ENCODE measurements around the gene PIH1D2. TPM values are rescaled to one million over a fixed set of nuclear protein-coding genes. Genes with fewer than 3 reads are reported as not detected.

PIH1D2 gene
- total RNA-seq, 2 donors from 2014 or later: 2.2 TPM; not detected in 1

Other genes starting within 250 kb of the PIH1D2 start
- gene ALG9, start 202.4 kb downstream of the PIH1D2 start, total RNA-seq: 10 to 100 TPM; 21.2 to 33.4 TPM
- gene FDXACB1, start 194.9 kb downstream of the PIH1D2 start, total RNA-seq: 1 to 10 TPM in 1 of 2 donors, under 1 TPM in 1; 0.71 to 1.8 TPM
- gene CFAP68, start 194.5 kb downstream of the PIH1D2 start, total RNA-seq: 1 to 10 TPM; 1.9 to 9.7 TPM
- 100 to 1,000 TPM; 325 to 387 TPM for gene CRYAB, start 162.2 kb downstream of the PIH1D2 start, total RNA-seq
- gene HSPB2, start 161.3 kb downstream of the PIH1D2 start, total RNA-seq: 1 to 10 TPM; 2.2 to 3.1 TPM
- gene C11orf52, start 155.1 kb downstream of the PIH1D2 start, total RNA-seq: 1 to 10 TPM in 1 of 2 donors, under 1 TPM in 1; 0.99 to 4.7 TPM
- 10 to 100 TPM; 92.7 to 94.2 TPM for gene DIXDC1, start 136.7 kb downstream of the PIH1D2 start, total RNA-seq
- gene DLAT, start 48.6 kb downstream of the PIH1D2 start, total RNA-seq: 10 to 100 TPM; 15.6 to 15.9 TPM
- gene NKAPD1, start 282 bp upstream of the PIH1D2 start, total RNA-seq: 10 to 100 TPM; 10.2 to 21.0 TPM
- 10 to 100 TPM; 16.0 to 23.8 TPM for gene TIMM8B, start 12.7 kb upstream of the PIH1D2 start, total RNA-seq
- gene SDHD, start 12.9 kb upstream of the PIH1D2 start, total RNA-seq: 10 to 100 TPM; 41.8 to 96.4 TPM
- gene IL18, start 90.1 kb upstream of the PIH1D2 start, total RNA-seq: 10 to 100 TPM; 12.3 to 12.7 TPM
- gene TEX12, start 93.4 kb upstream of the PIH1D2 start, total RNA-seq: 1 to 10 TPM in 1 of 2 donors, under 1 TPM in 1; 0.54 to 1.4 TPM
- 10 to 100 TPM in 1 of 2 donors, 1 to 10 TPM in 1; 7.2 to 26.6 TPM for gene BCO2, start 101.5 kb upstream of the PIH1D2 start, total RNA-seq
- gene PTS, start 152.4 kb upstream of the PIH1D2 start, total RNA-seq: 10 to 100 TPM; 22.1 to 27.3 TPM
- not detected for gene PLET1, start 186.8 kb upstream of the PIH1D2 start, total RNA-seq